Stimulated activated CD4-positive, alpha-beta T cell treated with anti-CD3 and anti-CD28 coated beads, Interleukin-2, amount 100 ng/mL, for 48 hours (primary cell): ENCODE measurements around the gene ZNF574.
"Not testable (repeated sequence)": the region's sequence is repeated elsewhere in the genome, so short reads cannot be mapped to it uniquely, and the experiment has no call there.

Experiments used
- DNase-seq, 2 donors: peaks; one replicate each; pipeline ENCODE4 v3.0.0-alpha.2; 2020

ZNF574 gene

DNA sequence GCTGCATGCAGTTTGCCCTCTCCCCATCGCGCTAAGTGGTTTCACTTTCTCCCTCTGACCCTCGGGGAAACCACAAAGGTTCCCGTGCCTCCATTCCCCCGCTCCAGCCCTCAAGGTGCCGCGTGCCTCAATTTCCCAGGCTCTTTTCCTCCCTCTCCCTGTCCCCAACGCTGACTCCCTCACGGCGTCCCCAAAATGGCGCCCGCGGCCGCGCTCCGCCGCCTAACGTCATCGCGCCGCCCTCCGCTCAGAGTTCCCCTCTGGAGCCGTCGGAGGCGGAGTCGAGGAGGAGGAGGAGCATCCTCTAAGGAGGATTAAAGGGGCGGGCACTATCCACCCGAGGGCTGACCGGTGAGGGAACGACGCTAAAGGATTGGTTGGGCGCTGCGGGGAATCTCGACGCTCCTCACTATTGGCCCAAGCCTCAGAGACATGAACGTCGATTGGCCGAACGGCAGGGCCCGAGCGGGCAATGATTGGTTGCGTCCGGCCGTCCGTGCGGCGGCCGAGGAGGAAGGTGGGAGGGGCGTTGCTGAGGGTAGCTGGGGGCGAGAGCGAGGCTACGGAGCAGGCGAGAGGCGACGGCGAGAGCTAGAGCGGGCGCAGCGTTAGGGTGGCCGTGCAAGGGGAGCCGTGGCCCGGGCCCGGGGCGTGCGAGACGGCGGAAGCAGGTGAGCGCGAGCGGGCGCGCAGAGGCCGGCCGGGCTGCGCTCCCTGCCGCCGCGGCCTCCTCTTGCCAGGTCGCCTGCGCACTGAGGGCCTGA, at the start of gene ZNF574:
TSS of gene ZNF574 (plus strand) at position 551 of the 764 bp plus-strand sequence. CDS start 2,441 bp downstream, outside the sequence.
- peak; percentile 96 to 97 for DNase-seq

GRCh38 chr19:42028304-42029216, 47.4 kb upstream of the ZNF574 start:
- peak; percentile 41 to 57 for DNase-seq

- DNase-seq = no peak
Observed at GRCh38 chr19:42030645-42031440, 45.1 kb upstream of the ZNF574 start.

- no peak for DNase-seq
Observed at GRCh38 chr19:42032431-42032830, 43.5 kb upstream of the ZNF574 start.

- DNase-seq = no peak
Observed at GRCh38 chr19:42033413-42033812, 42.6 kb upstream of the ZNF574 start.

GRCh38 chr19:42034640-42035391, 41.1 kb upstream of the ZNF574 start:
- peak; percentile 60 to 72 for DNase-seq

- DNase-seq = no peak
Observed at GRCh38 chr19:42037649-42038048, 38.3 kb upstream of the ZNF574 start.

- DNase-seq = no peak
Observed at GRCh38 chr19:42038666-42039065, 37.3 kb upstream of the ZNF574 start.

DNA sequence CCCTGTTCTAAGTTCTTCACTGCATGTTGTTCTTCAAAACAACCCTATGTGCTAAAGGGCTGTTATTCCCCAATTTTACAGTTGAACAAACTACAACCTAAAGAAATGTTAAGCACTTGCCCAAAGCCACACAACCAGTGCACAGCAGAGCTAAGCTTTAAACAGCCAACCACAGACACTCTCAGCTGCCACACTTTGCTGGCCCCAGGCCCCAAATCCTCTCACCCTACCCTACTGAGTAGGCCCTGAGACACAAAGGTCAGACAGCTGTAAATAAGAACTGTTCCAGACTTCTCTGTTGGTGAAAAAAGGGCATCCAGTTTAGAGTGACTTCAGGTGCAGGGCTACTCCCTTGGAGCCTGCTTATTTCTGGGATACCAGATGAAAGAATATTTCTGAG, 35.9 kb upstream of the ZNF574 start:
- DNase-seq = no peak

GRCh38 chr19:42040491-42040890, 35.5 kb upstream of the ZNF574 start:
- not testable (repeated sequence) for DNase-seq

- DNase-seq = no peak
Observed at GRCh38 chr19:42042455-42043170, 33.4 kb upstream of the ZNF574 start.

DNA sequence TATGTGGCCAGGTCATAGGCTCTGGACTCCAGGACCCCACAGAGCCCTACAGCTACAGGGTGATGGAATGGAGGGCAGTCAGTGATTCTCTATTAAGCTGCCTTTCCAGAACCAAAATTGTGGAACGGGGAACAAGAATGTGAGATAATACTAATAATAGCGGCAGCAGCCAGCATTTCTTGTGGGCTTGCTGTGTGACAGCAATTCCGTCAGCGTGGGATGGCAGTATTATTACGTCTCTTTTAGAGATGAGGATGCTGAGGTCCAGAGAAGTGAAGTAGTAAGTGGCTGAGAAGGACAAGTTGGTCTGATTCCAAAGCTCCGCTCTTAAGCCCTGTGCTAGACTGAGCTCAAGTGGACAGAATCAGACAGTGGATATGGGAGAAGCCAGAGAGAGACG, 30.4 kb upstream of the ZNF574 start:
- no peak for DNase-seq

DNA sequence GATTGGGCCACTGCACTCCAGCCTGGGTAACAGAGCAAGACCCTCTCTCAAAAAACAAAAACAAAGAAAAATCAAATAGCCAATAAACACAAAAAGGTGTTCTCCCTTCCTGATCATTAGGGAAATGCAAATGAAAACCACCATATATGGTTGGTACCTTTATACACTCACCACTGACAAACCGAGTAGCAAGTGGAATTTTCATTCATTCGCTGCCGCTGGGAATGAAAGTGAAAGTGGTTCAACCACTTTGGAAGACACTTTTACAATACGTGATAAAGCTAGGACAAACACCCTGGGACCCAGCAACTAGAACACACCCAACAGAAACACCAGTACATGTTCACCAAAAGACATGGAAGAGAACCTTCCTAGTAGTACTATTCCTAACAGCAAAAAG, 27.0 kb upstream of the ZNF574 start:
- no peak for DNase-seq

DNA sequence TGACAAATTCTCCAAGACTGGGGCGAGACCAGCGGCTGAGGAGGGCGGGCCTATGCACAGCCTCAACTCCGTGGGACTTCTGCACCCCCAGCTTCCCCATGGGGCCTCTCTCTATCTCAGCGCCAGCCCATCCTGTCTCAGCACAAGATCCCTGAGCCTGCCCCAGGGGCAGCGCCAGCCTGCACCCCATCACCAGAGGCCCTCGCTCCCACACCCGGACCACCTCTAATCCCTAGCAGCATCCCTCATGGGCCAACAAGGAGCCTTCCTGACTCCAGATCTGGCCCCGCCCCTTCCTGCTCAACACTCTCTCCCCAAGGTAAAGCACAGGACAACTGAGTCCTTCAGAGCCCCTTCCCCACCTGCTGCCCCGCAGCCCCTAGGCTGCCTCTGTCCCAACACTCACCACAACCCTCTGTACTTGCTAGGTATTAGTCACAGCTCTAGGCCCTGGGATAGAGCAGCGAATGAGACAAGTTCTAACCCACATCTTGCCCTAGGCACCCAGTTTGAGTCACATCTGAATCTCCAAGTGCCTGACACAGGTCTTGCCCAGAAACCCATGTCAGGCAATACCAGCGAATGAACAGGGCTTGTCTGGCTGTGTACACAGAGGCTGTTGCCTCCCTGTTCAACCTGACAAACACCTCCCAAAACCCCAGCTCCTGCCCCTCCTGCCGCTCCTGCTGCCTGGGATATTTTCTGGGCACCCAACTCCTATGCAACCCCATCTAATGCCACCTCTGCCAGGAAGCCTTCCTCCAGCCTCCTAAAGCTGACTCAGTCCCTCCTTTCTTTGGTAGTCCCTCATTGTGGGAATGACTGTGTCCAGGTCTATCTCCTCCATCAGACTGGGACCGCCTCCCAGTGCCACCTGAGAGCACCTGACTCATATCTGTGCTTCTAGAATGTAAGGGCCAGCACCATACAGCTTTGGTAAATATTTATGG, 24.5 kb upstream of the ZNF574 start:
- peak; percentile 24 to 29 for DNase-seq

GRCh38 chr19:42052241-42052863, 23.6 kb upstream of the ZNF574 start:
- no peak for DNase-seq

DNA sequence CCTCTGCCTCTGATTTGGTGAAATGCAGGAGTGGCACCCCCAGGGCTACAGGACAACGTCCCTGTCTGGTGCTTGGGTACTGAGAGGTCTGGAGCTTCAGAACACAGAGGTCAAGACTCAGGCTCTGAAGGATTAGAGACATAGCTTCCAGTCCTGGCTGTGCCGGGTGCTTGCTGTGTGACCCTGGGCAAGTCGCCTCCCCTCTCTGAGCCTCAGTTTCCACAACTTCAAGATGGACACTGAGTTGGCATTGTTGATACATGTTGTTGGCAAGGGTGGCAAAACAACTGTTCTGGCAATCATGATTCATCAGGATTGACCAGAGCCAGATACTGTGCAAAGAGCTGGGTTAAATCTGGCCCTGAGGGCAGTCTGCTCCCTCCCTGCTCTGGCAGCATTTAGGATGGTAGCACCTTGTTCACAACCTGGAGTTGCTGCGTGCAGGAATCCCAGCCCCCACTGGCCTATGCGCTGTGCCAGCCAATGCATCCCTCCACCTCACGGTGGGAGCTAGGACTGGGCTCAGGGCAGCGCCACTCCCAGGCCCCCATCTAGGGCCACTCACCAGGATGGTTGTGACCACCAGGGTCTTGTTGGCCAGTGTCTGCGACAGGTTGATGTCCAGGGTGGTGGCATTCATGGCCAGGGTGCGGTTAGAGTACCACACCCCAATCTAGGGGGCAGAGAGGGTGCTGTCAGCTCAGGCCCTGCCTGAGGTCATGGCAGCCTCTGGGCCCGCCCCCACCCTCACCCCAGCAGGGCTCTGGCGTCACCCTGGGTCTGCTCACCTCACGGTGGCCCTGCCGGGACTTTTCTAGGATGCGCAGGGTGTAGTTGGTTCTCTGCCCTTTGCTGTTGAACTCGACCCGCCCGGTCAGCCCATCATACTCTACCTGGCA, 22.7 kb upstream of the ZNF574 start:
- no peak for DNase-seq

- DNase-seq = no peak
Observed at GRCh38 chr19:42054205-42054604, 21.8 kb upstream of the ZNF574 start.

DNA sequence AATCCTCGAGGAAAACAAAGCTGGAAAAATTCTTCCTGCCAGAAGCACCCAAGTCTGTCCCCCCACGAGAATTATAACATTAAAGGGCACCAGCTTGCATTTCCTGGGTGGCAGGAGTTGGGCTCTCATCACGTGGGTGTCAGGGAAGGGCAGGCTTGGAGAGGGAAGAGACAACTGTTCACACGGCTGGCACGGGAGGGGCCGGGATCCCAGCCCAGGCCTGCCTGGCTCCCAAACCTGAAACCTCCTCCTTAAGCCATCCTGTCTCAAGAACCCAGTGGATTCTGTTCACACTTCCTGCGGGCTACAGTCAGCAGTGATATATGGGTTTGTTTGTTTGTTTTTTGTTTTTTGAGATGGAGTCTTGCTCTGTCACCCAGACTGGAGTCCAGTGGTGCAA, 18.1 kb upstream of the ZNF574 start:
- DNase-seq = no peak

GRCh38 chr19:42059196-42059595, 16.8 kb upstream of the ZNF574 start:
- no peak for DNase-seq
